GM12878 (cell line): ENCODE data around the gene SPATA1. TPM values are rescaled to one million over a fixed set of nuclear protein-coding genes. Genes with fewer than 3 reads are reported as not detected.

Source experiments
- ATAC-seq: fragments of 200-7000 bp; cut with Tn5 transposase; 3 replicates; pipeline ENCODE4 v1.9.1; 2020; ENCODE audit warnings: mild to moderate bottlenecking, moderate library complexity
- BruUV-seq: library from RNA; stranded (reverse); fragments of 400-500 nt; replicated peaks from 2 replicates; lab custom pipeline; 2021; lab: Mats Ljungman, UMichigan
- CTCF ChIA-PET: fragments of 300-600 bp; sonication (Branson Sonifier 250); formaldehyde crosslinking; extraction: SDS; loops from one replicate; lab custom pipeline; 2021; ENCODE audit warnings: inconsistent platforms; lab: Yijun Ruan, JAX
- POLR2A ChIA-PET: fragments of 350-600 bp; formaldehyde crosslinking; extraction: SDS; loops from one replicate; lab custom pipeline; 2021; ENCODE audit warnings: inconsistent platforms; lab: Charles Lee
- RAD21 ChIA-PET: fragments of 300-600 bp; sonication (Branson Sonifier 250); formaldehyde crosslinking; loops from one replicate; lab custom pipeline; 2023; ENCODE audit warnings: antibody characterized with exemption; ENCODE audit not compliant: unreplicated experiment; lab: Charles Lee
- SMC1A ChIA-PET: fragments of 300-600 bp; sonication (Branson Sonifier 250); formaldehyde crosslinking; loops from one replicate; lab custom pipeline; 2023; ENCODE audit not compliant: unreplicated experiment, uncharacterized antibody; lab: Charles Lee
- DNase-seq: peaks from one replicate; pipeline ENCODE4 v3.0.0-alpha.2; 2011; ENCODE audit warnings: low read depth, low spot score
- FAIRE-seq: peaks from 3 replicates; lab custom pipeline; 2011; peaks lifted over from hg19 to GRCh38; lab: Jason Lieb, UNC
- H2AFZ ChIP-seq: 2 replicates; pipeline ENCODE4 v1.6.0; 2011; ENCODE audit warnings: low read depth, low read length, control low read depth; ENCODE audit not compliant: control insufficient read depth
- H3K27ac ChIP-seq: 2 replicates; pipeline ENCODE4 v1.5.1; 2011; ENCODE audit warnings: control low read depth; ENCODE audit not compliant: control insufficient read depth, insufficient read depth
- H3K27me3 ChIP-seq, 2 experiments: replicated peaks in 1 of 2; 2 replicates each; pipeline versions ENCODE4 v1.6.0 to v1.6.1; 2011; ENCODE audit warnings: low read length in 1 of 2; ENCODE audit not compliant: control insufficient read depth in 2 of 2, insufficient read depth in 2 of 2
- H3K36me3 ChIP-seq, 2 experiments: 2 replicates each; pipeline ENCODE4 v1.5.1; 2011; ENCODE audit warnings: low read length in 1 of 2; ENCODE audit not compliant: control insufficient read depth in 2 of 2, insufficient read depth in 2 of 2
- H3K4me1 ChIP-seq: 2 replicates; pipeline ENCODE4 v1.6.1; 2011; ENCODE audit warnings: mild to moderate bottlenecking, low read length, moderate library complexity, mixed read lengths; ENCODE audit not compliant: control insufficient read depth, insufficient read depth
- H3K4me2 ChIP-seq: 2 replicates; pipeline ENCODE4 v1.6.0; 2011; ENCODE audit warnings: control low read depth; ENCODE audit not compliant: control insufficient read depth, insufficient read depth
- H3K4me3 ChIP-seq: fragments of 200-600 bp; sonication (generic); 2 replicates; pipeline ENCODE4 v1.5.1; 2016
- H3K79me2 ChIP-seq: 2 replicates; pipeline ENCODE4 v1.6.0; 2011; ENCODE audit warnings: low read length; ENCODE audit not compliant: control insufficient read depth, insufficient read depth
- H3K9ac ChIP-seq: 2 replicates; pipeline ENCODE4 v1.8.0; 2011; ENCODE audit warnings: low read length, control low read depth, mixed read lengths; ENCODE audit not compliant: control insufficient read depth, insufficient read depth
- H3K9me3 ChIP-seq: replicated peaks from 3 replicates; pipeline ENCODE4 v1.5.1; 2011; ENCODE audit warnings: mild to moderate bottlenecking, low read length; ENCODE audit not compliant: control insufficient read depth, insufficient read depth
- H4K20me1 ChIP-seq: 2 replicates; pipeline ENCODE4 v1.6.0; 2011; ENCODE audit not compliant: control insufficient read depth, insufficient read depth
- CHD1 ChIP-seq: IDR thresholded peaks from 2 replicates; pipeline ENCODE4 v1.6.1; 2012; ENCODE audit warnings: low read depth, low read length, improper control_type of control experiment
- CHD4 ChIP-seq: fragments of 200-600 bp; sonication (generic); IDR thresholded peaks from 2 replicates; pipeline ENCODE4 v1.6.1; 2016; ENCODE audit warnings: mild to moderate bottlenecking
- CREB1 ChIP-seq: IDR thresholded peaks from 2 replicates; pipeline ENCODE4 v1.6.1; 2012; ENCODE audit warnings: low read depth, mild to moderate bottlenecking, inconsistent platforms
- SIX5 ChIP-seq: IDR thresholded peaks from 2 replicates; pipeline ENCODE4 v1.6.1; 2011; ENCODE audit warnings: mild to moderate bottlenecking, low read depth, low read length, moderate library complexity; ENCODE audit not compliant: severe bottlenecking
- SRF ChIP-seq, 2 experiments: IDR thresholded peaks; 2 replicates each; pipeline ENCODE4 v1.6.1; 2011; ENCODE audit warnings: low read depth in 2 of 2, low read length in 2 of 2, mild to moderate bottlenecking in 1 of 2, moderate library complexity in 1 of 2
- STAT1 ChIP-seq: fragments of 450-650 bp; conservative IDR thresholded peaks from 2 replicates; pipeline ENCODE4 v1.6.1; 2014; ENCODE audit warnings: antibody characterized with exemption, mild to moderate bottlenecking
- TCF7 ChIP-seq: IDR thresholded peaks from 2 replicates; pipeline ENCODE4 v1.6.1; 2014; ENCODE audit warnings: antibody characterized with exemption, borderline replicate concordance
- WGBS: methylation state at CpG from one replicate; pipeline ENCODE4 v1.1.6; 2016; ENCODE audit warnings: low lambda C conversion rate; ENCODE audit not compliant: insufficient replicate concordance, insufficient coverage; ENCODE audit errors: missing lambda C conversion rate; 5-methylcytosine and 5-hydroxymethylcytosine counted together
- in situ Hi-C: fragments of 300-500 bp; cut with MboI; formaldehyde crosslinking; loops from 9 replicates; pipeline ENCODE4 v1.14.3; 2018; ENCODE audit warnings: mixed read lengths
- intact Hi-C: fragments of 100-400 bp; cut with micrococcal nuclease; formaldehyde crosslinking; loops from one replicate; pipeline ENCODE4 v1.14.2; 2022; ENCODE audit not compliant: unreplicated experiment
- polyA plus RNA-seq, 11 experiments: library from polyadenylated mRNA; depleted of rRNA in 4 of 11; unstranded in 6 of 11; stranded (reverse) in 5 of 11; fragments of >200 nt; fragmentation: Nextera tagmentation in 4 of 11; fragmentation: Illumina TruSeq in 1 of 11; extraction: Ambion mirVana in 4 of 11; extraction: Trizol in 1 of 11; gene quantifications; 1 replicate in 1 of 11; 2 replicates in 10 of 11; pipeline versions ENCODE4 v1.2.1 to v1.2.3, GENCODE V29; 2011 to 2016; ENCODE audit warnings: inconsistent platforms in 2 of 11, missing spikeins in 2 of 11, low read depth in 1 of 11
- total RNA-seq, 4 experiments: library from RNA; depleted of rRNA in 3 of 4; stranded (reverse); fragments of >200 nt in 3 of 4; fragmentation: Illumina TruSeq in 1 of 4; extraction: Trizol in 1 of 4; gene quantifications; 2 replicates each; pipeline versions ENCODE4 v1.2.1 to v1.2.3, GENCODE V29; 2013 to 2021
- TF ChIP-seq, protein P1 (sequence below): fragments of 450-650 bp; IDR thresholded peaks from 2 replicates; pipeline ENCODE4 v1.6.1; 2017; ENCODE audit warnings: mild to moderate bottlenecking, moderate library complexity
- TF ChIP-seq, protein P2 (sequence below): fragments of 450-650 bp; IDR thresholded peaks from 2 replicates; pipeline ENCODE4 v1.6.1; 2016; ENCODE audit warnings: mild to moderate bottlenecking
- TF ChIP-seq, protein P3 (sequence below): fragments of 450-650 bp; formaldehyde crosslinking; IDR thresholded peaks from 2 replicates; pipeline ENCODE4 v1.4.0; 2022; ENCODE audit warnings: mild to moderate bottlenecking, moderate library complexity
- TF ChIP-seq, protein P4 (sequence below): fragments of 450-650 bp; IDR thresholded peaks from 2 replicates; pipeline ENCODE4 v1.6.1; 2017; ENCODE audit warnings: mild to moderate bottlenecking, moderate library complexity

The SPATA1 gene
- total and polyA plus RNA-seq, 10 of the 15 experiments (the other 5 are each of a cell fraction or from before 2014, with no cell fraction given) = 0.74 to 2.4 (median 1.9) TPM

DNA sequence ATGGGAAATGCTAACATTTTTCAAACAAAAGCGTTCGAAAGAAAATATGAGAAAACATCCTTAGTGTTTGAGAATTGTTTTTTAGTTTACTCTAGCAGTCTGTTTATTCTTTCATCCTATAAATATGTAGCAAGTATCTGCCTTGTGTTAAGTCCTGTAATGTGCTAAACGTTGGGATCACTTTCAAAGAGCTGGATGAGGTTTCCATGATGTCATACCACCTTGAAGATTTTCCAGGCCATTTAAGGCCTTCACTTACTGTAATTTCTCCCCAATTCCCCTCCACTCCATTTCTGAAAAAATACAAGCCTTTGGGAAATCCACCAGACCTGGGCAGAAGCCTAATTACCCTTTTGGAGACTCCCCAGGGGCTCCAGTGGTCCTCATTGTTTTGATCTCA, 92.2 kb downstream of the SPATA1 start:
- no peaks in the 10 kb centered on the region for H3K36me3 ChIP-seq
- DNase-seq (no peak), ATAC-seq (no peak), FAIRE-seq (no peak)
- no peak overlapping the region for H2AFZ ChIP-seq
- intact Hi-C loops = no loop called here
- H4K20me1 ChIP-seq = no peaks in the 10 kb centered on the region
- ChIA-PET RAD21 (no interaction called here), SMC1A (interaction anchor here (1.5 to 1.6 kb wide), 2 partner anchors 9 to 14 kb away, joined by 3 to 5 read pairs; no protein-coding TSS in a partner anchor), CTCF (no interaction called here), POLR2A (no interaction called here)
- TF ChIP-seq CHD1 = no peak
- TF ChIP-seq, protein P1, sequence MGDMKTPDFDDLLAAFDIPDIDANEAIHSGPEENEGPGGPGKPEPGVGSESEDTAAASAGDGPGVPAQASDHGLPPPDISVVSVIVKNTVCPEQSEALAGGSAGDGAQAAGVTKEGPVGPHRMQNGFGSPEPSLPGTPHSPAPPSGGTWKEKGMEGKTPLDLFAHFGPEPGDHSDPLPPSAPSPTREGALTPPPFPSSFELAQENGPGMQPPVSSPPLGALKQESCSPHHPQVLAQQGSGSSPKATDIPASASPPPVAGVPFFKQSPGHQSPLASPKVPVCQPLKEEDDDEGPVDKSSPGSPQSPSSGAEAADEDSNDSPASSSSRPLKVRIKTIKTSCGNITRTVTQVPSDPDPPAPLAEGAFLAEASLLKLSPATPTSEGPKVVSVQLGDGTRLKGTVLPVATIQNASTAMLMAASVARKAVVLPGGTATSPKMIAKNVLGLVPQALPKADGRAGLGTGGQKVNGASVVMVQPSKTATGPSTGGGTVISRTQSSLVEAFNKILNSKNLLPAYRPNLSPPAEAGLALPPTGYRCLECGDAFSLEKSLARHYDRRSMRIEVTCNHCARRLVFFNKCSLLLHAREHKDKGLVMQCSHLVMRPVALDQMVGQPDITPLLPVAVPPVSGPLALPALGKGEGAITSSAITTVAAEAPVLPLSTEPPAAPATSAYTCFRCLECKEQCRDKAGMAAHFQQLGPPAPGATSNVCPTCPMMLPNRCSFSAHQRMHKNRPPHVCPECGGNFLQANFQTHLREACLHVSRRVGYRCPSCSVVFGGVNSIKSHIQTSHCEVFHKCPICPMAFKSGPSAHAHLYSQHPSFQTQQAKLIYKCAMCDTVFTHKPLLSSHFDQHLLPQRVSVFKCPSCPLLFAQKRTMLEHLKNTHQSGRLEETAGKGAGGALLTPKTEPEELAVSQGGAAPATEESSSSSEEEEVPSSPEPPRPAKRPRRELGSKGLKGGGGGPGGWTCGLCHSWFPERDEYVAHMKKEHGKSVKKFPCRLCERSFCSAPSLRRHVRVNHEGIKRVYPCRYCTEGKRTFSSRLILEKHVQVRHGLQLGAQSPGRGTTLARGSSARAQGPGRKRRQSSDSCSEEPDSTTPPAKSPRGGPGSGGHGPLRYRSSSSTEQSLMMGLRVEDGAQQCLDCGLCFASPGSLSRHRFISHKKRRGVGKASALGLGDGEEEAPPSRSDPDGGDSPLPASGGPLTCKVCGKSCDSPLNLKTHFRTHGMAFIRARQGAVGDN = no peak
- TF ChIP-seq STAT1 = no peak
- TF ChIP-seq CHD4 = 0 out of 2 replicates have a peak, but pooled peaks have one; percentile 3
- TF ChIP-seq CREB1 = no peak
- TF ChIP-seq, protein P2, sequence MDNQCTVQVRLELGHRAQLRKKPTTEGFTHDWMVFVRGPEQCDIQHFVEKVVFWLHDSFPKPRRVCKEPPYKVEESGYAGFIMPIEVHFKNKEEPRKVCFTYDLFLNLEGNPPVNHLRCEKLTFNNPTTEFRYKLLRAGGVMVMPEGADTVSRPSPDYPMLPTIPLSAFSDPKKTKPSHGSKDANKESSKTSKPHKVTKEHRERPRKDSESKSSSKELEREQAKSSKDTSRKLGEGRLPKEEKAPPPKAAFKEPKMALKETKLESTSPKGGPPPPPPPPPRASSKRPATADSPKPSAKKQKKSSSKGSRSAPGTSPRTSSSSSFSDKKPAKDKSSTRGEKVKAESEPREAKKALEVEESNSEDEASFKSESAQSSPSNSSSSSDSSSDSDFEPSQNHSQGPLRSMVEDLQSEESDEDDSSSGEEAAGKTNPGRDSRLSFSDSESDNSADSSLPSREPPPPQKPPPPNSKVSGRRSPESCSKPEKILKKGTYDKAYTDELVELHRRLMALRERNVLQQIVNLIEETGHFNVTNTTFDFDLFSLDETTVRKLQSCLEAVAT = no peak
- TF ChIP-seq, protein P3, sequence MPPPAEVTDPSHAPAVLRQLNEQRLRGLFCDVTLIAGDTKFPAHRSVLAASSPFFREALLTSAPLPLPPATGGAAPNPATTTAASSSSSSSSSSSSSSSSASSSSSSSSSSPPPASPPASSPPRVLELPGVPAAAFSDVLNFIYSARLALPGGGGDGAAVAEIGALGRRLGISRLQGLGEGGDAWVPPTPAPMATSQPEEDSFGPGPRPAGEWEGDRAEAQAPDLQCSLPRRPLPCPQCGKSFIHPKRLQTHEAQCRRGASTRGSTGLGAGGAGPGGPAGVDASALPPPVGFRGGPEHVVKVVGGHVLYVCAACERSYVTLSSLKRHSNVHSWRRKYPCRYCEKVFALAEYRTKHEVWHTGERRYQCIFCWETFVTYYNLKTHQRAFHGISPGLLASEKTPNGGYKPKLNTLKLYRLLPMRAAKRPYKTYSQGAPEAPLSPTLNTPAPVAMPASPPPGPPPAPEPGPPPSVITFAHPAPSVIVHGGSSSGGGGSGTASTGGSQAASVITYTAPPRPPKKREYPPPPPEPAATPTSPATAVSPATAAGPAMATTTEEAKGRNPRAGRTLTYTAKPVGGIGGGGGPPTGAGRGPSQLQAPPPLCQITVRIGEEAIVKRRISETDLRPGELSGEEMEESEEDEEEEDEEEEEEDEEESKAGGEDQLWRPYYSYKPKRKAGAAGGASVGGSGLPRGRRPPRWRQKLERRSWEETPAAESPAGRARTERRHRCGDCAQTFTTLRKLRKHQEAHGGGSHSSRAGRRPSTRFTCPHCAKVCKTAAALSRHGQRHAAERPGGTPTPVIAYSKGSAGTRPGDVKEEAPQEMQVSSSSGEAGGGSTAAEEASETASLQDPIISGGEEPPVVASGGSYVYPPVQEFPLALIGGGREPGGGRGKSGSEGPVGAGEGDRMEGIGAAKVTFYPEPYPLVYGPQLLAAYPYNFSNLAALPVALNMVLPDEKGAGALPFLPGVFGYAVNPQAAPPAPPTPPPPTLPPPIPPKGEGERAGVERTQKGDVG (CRISPR knock-in tag) = no peak
- TF ChIP-seq, protein P4, sequence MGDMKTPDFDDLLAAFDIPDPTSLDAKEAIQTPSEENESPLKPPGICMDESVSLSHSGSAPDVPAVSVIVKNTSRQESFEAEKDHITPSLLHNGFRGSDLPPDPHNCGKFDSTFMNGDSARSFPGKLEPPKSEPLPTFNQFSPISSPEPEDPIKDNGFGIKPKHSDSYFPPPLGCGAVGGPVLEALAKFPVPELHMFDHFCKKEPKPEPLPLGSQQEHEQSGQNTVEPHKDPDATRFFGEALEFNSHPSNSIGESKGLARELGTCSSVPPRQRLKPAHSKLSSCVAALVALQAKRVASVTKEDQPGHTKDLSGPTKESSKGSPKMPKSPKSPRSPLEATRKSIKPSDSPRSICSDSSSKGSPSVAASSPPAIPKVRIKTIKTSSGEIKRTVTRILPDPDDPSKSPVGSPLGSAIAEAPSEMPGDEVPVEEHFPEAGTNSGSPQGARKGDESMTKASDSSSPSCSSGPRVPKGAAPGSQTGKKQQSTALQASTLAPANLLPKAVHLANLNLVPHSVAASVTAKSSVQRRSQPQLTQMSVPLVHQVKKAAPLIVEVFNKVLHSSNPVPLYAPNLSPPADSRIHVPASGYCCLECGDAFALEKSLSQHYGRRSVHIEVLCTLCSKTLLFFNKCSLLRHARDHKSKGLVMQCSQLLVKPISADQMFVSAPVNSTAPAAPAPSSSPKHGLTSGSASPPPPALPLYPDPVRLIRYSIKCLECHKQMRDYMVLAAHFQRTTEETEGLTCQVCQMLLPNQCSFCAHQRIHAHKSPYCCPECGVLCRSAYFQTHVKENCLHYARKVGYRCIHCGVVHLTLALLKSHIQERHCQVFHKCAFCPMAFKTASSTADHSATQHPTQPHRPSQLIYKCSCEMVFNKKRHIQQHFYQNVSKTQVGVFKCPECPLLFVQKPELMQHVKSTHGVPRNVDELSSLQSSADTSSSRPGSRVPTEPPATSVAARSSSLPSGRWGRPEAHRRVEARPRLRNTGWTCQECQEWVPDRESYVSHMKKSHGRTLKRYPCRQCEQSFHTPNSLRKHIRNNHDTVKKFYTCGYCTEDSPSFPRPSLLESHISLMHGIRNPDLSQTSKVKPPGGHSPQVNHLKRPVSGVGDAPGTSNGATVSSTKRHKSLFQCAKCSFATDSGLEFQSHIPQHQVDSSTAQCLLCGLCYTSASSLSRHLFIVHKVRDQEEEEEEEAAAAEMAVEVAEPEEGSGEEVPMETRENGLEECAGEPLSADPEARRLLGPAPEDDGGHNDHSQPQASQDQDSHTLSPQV = no peak
- 0 out of 4 replicates have a peak, but pooled peaks of 1 of the 2 experiments have one; percentile 26 for TF ChIP-seq SRF (IDR thresholded peaks at IDR 0.05; ENCODE audit: low read depth in 2 of 2, low read length in 2 of 2)
- peak; percentile 10; the same call in 1 of the 2 replicates for TF ChIP-seq TCF7
- no peak for TF ChIP-seq SIX5
- peaks cover 3% of the 10 kb centered on the region; the same call in 2 of the 3 replicates for H3K9me3 ChIP-seq
- no peak overlapping the region for H3K4me3 ChIP-seq
- in situ Hi-C loops = no loop called here
- BruUV-seq = no TSS peak
- H3K27me3 ChIP-seq = no peaks in the 10 kb centered on the region
- H3K4me2 ChIP-seq = peak overlapping the region; percentile 58; the same call in 1 of the 2 replicates
- 58% methylated on average over 3 of the region's 3 CpGs for WGBS
- no peaks in the 10 kb centered on the region for H3K79me2 ChIP-seq
- peaks cover 28% of the 10 kb centered on the region for H3K4me1 ChIP-seq
- H3K9ac ChIP-seq = no peak overlapping the region; the same call in 1 of the 2 replicates
- H3K27ac ChIP-seq = peak overlapping the region; percentile 92
